Smooth muscle cell of the pulmonary artery (primary cell): ENCODE results near the gene ZNG1E. TPM values are rescaled to one million over a fixed set of nuclear protein-coding genes. Genes with fewer than 3 reads are reported as not detected.

Experiments used
- total RNA-seq: library from RNA; depleted of rRNA; stranded (reverse); fragments of >200 nt; gene quantifications from 2 replicates; pipeline ENCODE4 v1.2.3, GENCODE V29; 2014

The ZNG1E gene
- 18.7 and 22.3 TPM in 2 replicates for total RNA-seq

DNA sequence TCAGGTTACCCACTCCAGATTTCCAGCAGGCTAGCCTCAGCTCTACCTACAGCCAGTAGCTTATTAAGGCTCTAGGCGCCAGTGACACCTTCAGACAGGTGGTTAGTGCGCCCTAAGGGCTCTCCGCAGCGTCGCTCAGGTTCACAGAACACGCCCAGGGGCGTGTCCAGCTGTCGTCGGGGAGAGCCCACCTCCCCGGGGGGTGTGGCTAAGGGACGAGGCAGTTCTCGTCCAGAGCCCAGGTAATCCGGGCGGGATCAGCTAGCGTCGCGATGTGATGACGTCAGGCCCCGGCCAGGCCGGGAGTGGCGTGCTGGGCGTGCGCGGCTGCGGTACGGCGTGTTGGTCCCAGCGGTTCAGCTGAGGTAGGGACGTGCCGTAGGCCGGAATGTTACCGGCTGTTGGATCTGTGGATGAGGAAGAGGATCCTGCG is at the start of gene ZNG1E:
Gene ZNG1E, plus strand, starts transcription at position 340 of the 433 bp plus-strand sequence. Its CDS starts 49 bp downstream, at position 389.

DNA sequence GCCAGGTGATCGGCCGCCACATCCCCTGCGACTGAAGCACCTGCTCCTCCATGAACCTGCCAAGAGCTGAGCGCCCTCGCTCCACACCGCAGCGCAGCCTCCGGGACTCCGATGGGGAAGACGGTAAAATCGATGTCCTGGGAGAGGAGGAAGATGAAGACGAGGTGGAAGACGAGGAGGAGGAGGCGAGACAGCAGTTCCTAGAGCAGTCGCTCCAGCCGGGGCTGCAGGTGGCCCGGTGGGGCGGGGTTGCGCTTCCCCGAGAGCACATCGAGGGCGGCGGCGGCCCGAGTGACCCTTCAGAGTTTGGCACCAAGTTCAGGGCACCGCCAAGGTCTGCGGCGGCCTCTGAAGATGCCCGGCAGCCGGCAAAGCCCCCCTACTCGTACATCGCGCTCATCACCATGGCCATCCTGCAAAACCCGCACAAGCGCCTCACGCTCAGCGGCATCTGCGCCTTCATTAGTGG is 61.4 kb downstream of the ZNG1E start, which contains the start of gene FOXD4L4:
Gene FOXD4L4, plus strand, starts transcription at position 51 of the 469 bp plus-strand sequence. Its CDS starts 0 bp downstream, at position 51.

Other genes with a start within 250 kb of the ZNG1E start
- gene FOXD4L4, start 61.2 kb downstream of the ZNG1E start, total RNA-seq, result 0.17 and 0.20 TPM in 2 replicates